Endothelial cell of umbilical vein (primary cell): Measurements from ENCODE around the gene MS4A7. TPM values are rescaled to one million over a fixed set of nuclear protein-coding genes. Genes with fewer than 3 reads are reported as not detected.

ENCODE experiments used
- BruUV-seq: library from RNA; stranded (reverse); fragments of 400-500 nt; replicated peaks from 2 replicates; lab custom pipeline; 2021; lab: Mats Ljungman, UMichigan
- CTCF ChIA-PET: fragments of 300-600, 350-600 bp; sonication (Branson Sonifier 250); formaldehyde crosslinking; loops from one replicate; lab custom pipeline; 2021; ENCODE audit warnings: antibody characterized with exemption, inconsistent platforms; lab: Charles Lee
- POLR2A ChIA-PET: fragments of 300-600, 350-600 bp; sonication (Branson Sonifier 250); formaldehyde crosslinking; loops from one replicate; lab custom pipeline; 2021; ENCODE audit warnings: antibody characterized with exemption, inconsistent platforms; lab: Charles Lee
- DNase-seq: peaks from one replicate; pipeline ENCODE4 v3.0.0-alpha.2; 2011; ENCODE audit warnings: low read depth, low spot score
- FAIRE-seq: peaks from 2 replicates; lab custom pipeline; 2011; peaks lifted over from hg19 to GRCh38; lab: Jason Lieb, UNC
- H2AFZ ChIP-seq: 2 replicates; pipeline ENCODE4 v1.6.0; 2012; ENCODE audit warnings: low read depth, low read length, control low read depth, inconsistent platforms
- H3K27ac ChIP-seq: 2 replicates; pipeline ENCODE4 v1.5.1; 2011; ENCODE audit warnings: low read depth, mild to moderate bottlenecking, control low read depth, low read length, moderate library complexity; ENCODE audit not compliant: insufficient read depth
- H3K27me3 ChIP-seq, 2 experiments: 2 replicates each; pipeline versions ENCODE4 v1.6.0 to v1.6.1; 2011; ENCODE audit warnings: low read length in 2 of 2, mixed read lengths in 1 of 2; ENCODE audit not compliant: control insufficient read depth in 2 of 2, insufficient read depth in 2 of 2
- H3K36me3 ChIP-seq, 2 experiments: 2 replicates in 1 of 2; 3 replicates in 1 of 2; pipeline ENCODE4 v1.5.1; 2011; ENCODE audit warnings: low read length in 2 of 2, mild to moderate bottlenecking in 1 of 2, moderate library complexity in 1 of 2; ENCODE audit not compliant: control insufficient read depth in 2 of 2, insufficient read depth in 2 of 2; ENCODE audit errors: extremely low read depth in 1 of 2
- H3K4me1 ChIP-seq: 3 replicates; pipeline ENCODE4 v1.5.1; 2011; ENCODE audit warnings: mild to moderate bottlenecking, low read length; ENCODE audit not compliant: control insufficient read depth, insufficient read depth; ENCODE audit errors: extremely low read depth
- H3K4me2 ChIP-seq: 2 replicates; pipeline ENCODE4 v1.6.1; 2011; ENCODE audit warnings: low read length, control low read depth, mixed read lengths; ENCODE audit not compliant: insufficient read depth
- H3K4me3 ChIP-seq, 3 experiments: fragments of 200-600 bp in 1 of 3; sonication (generic), shearing (Covaris generic) in 1 of 3; replicated peaks in 1 of 3; 2 replicates each; pipeline ENCODE4 v1.5.1; 2011 to 2016; ENCODE audit warnings: control low read depth in 3 of 3, low read length in 3 of 3, mild to moderate bottlenecking in 2 of 3, inconsistent platforms in 1 of 3, low read depth in 1 of 3, moderate library complexity in 1 of 3; ENCODE audit not compliant: insufficient read depth in 1 of 3
- H3K79me2 ChIP-seq: 2 replicates; pipeline ENCODE4 v1.6.0; 2012; ENCODE audit warnings: low read length, inconsistent platforms; ENCODE audit not compliant: control insufficient read depth, insufficient read depth
- H3K9ac ChIP-seq: replicated peaks from 2 replicates; pipeline ENCODE3; 2011; ENCODE audit warnings: low read length, control low read depth; ENCODE audit not compliant: insufficient read depth; ENCODE audit errors: extremely low read depth
- H3K9me1 ChIP-seq: replicated peaks from 3 replicates; pipeline ENCODE4 v1.6.0; 2011; ENCODE audit warnings: mild to moderate bottlenecking, low read length; ENCODE audit not compliant: control insufficient read depth, insufficient read depth; ENCODE audit errors: extremely low read depth
- H3K9me3 ChIP-seq: replicated peaks from 2 replicates; pipeline ENCODE4 v1.5.1; 2012; ENCODE audit warnings: low read length, inconsistent platforms; ENCODE audit not compliant: control insufficient read depth, insufficient read depth
- H4K20me1 ChIP-seq: replicated peaks from 2 replicates; pipeline ENCODE3; 2011; ENCODE audit warnings: mild to moderate bottlenecking, low read length; ENCODE audit not compliant: control insufficient read depth, insufficient read depth; ENCODE audit errors: extremely low read depth
- EZH2 ChIP-seq: IDR thresholded peaks from 2 replicates; pipeline ENCODE4 v1.6.1; 2012; ENCODE audit warnings: borderline replicate concordance, low read depth, mild to moderate bottlenecking, moderate library complexity, low read length, inconsistent platforms; ENCODE audit not compliant: severe bottlenecking
- FOS ChIP-seq: IDR thresholded peaks from 2 replicates; pipeline ENCODE4 v1.6.1; 2011; ENCODE audit warnings: mild to moderate bottlenecking, low read length, moderate library complexity, borderline replicate concordance; ENCODE audit not compliant: insufficient read depth
- GATA2 ChIP-seq: IDR thresholded peaks from 2 replicates; pipeline ENCODE4 v1.7.0; 2011; ENCODE audit warnings: low read depth, mild to moderate bottlenecking, moderate library complexity, mixed read lengths, low read length; ENCODE audit not compliant: insufficient read length, insufficient read depth
- JUN ChIP-seq: IDR thresholded peaks from 2 replicates; pipeline ENCODE4 v1.6.1; 2011; ENCODE audit warnings: borderline replicate concordance, low read depth; ENCODE audit not compliant: insufficient read length, insufficient read depth
- MYC ChIP-seq: IDR thresholded peaks from one replicate; pipeline ENCODE4 v1.6.1; 2011; ENCODE audit warnings: mild to moderate bottlenecking, low read depth, low read length
- POLR2A ChIP-seq: IDR thresholded peaks from 2 replicates; pipeline ENCODE4 v1.6.1; 2012; ENCODE audit warnings: low read depth, mild to moderate bottlenecking, control low read depth, low read length
- POLR2AphosphoS5 ChIP-seq: IDR thresholded peaks from 2 replicates; pipeline ENCODE4 v1.6.1; 2012; ENCODE audit warnings: low read depth, mild to moderate bottlenecking, control low read depth, low read length, moderate library complexity; ENCODE audit not compliant: insufficient read depth
- dilution Hi-C: fragments of 300-500 bp; cut with MboI; formaldehyde crosslinking; loops from one replicate; pipeline ENCODE4 v1.15.0; 2019; ENCODE audit warnings: low sequenced_read_pairs; ENCODE audit not compliant: extremely low pct_ligation_motif_present
- intact Hi-C: fragments of 100-400 bp; cut with micrococcal nuclease; formaldehyde crosslinking; loops from one replicate; pipeline ENCODE4 v1.10.0; 2022
- polyA plus RNA-seq, 4 experiments: library from polyadenylated mRNA; depleted of rRNA in 3 of 4; stranded (reverse) in 3 of 4; unstranded in 1 of 4; fragments of >200 nt; gene quantifications; 2 replicates each; pipeline versions ENCODE4 v1.2.1 to v1.2.3, GENCODE V29; 2011 to 2012; ENCODE audit warnings: missing spikeins in 1 of 4
- total RNA-seq: library from RNA; stranded (reverse); gene quantifications from 2 replicates; pipeline ENCODE4 v1.2.3, GENCODE V29; 2021
- TF ChIP-seq, protein P1 (sequence below), 2 donors: IDR thresholded peaks; 1 replicate in 1 of 2; 2 replicates in 1 of 2; pipeline ENCODE4 v1.5.1; 2011; ENCODE audit warnings: low read length in 2 of 2, mild to moderate bottlenecking in 2 of 2, moderate library complexity in 2 of 2, control low read depth in 1 of 2, inconsistent platforms in 1 of 2, low read depth in 1 of 2; ENCODE audit not compliant: insufficient read depth in 1 of 2; ENCODE audit errors: extremely low read depth in 1 of 2
- TF ChIP-seq, protein P2 (sequence below): IDR thresholded peaks from 2 replicates; pipeline ENCODE4 v1.6.1; 2011; ENCODE audit not compliant: insufficient read depth, insufficient read length

Gene MS4A7
- total and polyA plus RNA-seq, 2 donors (not counting 3 experiments of a cell fraction or from before 2014, with no cell fraction given): 0.04 TPM; not detected in 1

DNA sequence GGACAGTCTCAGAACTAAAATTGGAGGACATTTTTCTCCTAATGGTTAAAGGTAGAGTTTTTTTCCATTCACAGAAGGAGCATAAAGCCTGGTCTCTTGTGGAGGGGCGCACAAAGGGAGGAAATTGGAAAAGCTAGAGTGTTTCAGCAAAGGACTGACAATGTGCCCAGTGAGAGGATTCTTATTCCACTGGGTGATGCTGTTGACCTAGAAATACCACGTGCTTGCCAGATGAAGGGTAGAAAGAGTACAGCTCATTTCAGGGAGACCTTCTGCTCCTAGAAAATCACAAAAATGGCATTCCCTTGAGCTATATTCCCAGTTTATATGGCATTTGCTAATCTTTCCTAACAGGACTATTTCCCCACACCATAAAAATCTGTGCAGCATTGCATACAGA is 30.2 kb upstream of the MS4A7 start:
- intact Hi-C loops (no loop called here), dilution Hi-C loops (no loop called here)
- H3K4me1 ChIP-seq: no peaks in the 10 kb centered on the region
- no peak overlapping the region for H3K4me2 ChIP-seq
- DNase-seq (no peak), FAIRE-seq (no peak)
- ChIA-PET CTCF (interaction anchor here (0.6 to 8.5 kb wide), 5 partner anchors 14 to 551 kb away, joined by 3 to 85 read pairs (median 3); partner anchors contain the start of gene MS4A15), POLR2A (no interaction called here)
- no peaks in the 10 kb centered on the region for H3K36me3 ChIP-seq
- TF ChIP-seq JUN (no peak), GATA2 (no peak), POLR2AphosphoS5 (no peak), MYC (no peak), FOS (no peak), POLR2A (no peak), EZH2 (no peak)
- TF ChIP-seq, protein P1, sequence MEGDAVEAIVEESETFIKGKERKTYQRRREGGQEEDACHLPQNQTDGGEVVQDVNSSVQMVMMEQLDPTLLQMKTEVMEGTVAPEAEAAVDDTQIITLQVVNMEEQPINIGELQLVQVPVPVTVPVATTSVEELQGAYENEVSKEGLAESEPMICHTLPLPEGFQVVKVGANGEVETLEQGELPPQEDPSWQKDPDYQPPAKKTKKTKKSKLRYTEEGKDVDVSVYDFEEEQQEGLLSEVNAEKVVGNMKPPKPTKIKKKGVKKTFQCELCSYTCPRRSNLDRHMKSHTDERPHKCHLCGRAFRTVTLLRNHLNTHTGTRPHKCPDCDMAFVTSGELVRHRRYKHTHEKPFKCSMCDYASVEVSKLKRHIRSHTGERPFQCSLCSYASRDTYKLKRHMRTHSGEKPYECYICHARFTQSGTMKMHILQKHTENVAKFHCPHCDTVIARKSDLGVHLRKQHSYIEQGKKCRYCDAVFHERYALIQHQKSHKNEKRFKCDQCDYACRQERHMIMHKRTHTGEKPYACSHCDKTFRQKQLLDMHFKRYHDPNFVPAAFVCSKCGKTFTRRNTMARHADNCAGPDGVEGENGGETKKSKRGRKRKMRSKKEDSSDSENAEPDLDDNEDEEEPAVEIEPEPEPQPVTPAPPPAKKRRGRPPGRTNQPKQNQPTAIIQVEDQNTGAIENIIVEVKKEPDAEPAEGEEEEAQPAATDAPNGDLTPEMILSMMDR (IDR thresholded peaks at IDR 0.05; ENCODE audit: extremely low read depth in 1 of 2, insufficient read depth in 1 of 2, low read depth in 1 of 2, low read length in 2 of 2): no peak
- TF ChIP-seq, protein P2, sequence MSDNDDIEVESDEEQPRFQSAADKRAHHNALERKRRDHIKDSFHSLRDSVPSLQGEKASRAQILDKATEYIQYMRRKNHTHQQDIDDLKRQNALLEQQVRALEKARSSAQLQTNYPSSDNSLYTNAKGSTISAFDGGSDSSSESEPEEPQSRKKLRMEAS: no peak
- H3K9ac ChIP-seq: no peak overlapping the region
- H3K27me3 ChIP-seq: peaks cover 25 to 30% of the 10 kb centered on the region in 2 experiments
- H3K27ac ChIP-seq: no peak overlapping the region
- no peaks in the 10 kb centered on the region for H3K79me2 ChIP-seq
- H4K20me1 ChIP-seq: no peaks in the 10 kb centered on the region
- H3K9me1 ChIP-seq: no peaks in the 10 kb centered on the region
- no peak overlapping the region for H2AFZ ChIP-seq
- no peaks in the 10 kb centered on the region for H3K9me3 ChIP-seq
- H3K4me3 ChIP-seq: no peak overlapping the region
- no TSS peak for BruUV-seq
